IPS DF 4.7 (cell line): Measurements from ENCODE around the gene GDAP2.
"Not testable (repeated sequence)": the region's sequence is repeated elsewhere in the genome, so short reads cannot be mapped to it uniquely, and the experiment has no call there.

Experiments used
- DNase-seq: peaks from one replicate; pipeline ENCODE4 v3.0.0-alpha.2; 2013; ENCODE audit warnings: low spot score; ENCODE audit errors: extremely low read depth

Gene GDAP2

GRCh38 chr1:117899801-117900200 lies 29.6 kb downstream of the GDAP2 start:
- no peak for DNase-seq

- no peak for DNase-seq
Observed at GRCh38 chr1:117897551-117897950, 31.9 kb downstream of the GDAP2 start.

GRCh38 chr1:117895482-117896114 lies 33.8 kb downstream of the GDAP2 start:
- no peak for DNase-seq

GRCh38 chr1:117894078-117894477 lies 35.3 kb downstream of the GDAP2 start:
- no peak for DNase-seq

GRCh38 chr1:117892512-117892911 lies 36.9 kb downstream of the GDAP2 start:
- DNase-seq, result no peak

GRCh38 chr1:117890452-117890851 lies 39.0 kb downstream of the GDAP2 start:
- no peak for DNase-seq

- DNase-seq, result no peak
Observed at GRCh38 chr1:117886101-117886795, 43.2 kb downstream of the GDAP2 start.

- DNase-seq, result no peak
Observed at GRCh38 chr1:117883616-117884015, 45.8 kb downstream of the GDAP2 start.

- no peak for DNase-seq
Observed at GRCh38 chr1:117879284-117879683, 50.1 kb downstream of the GDAP2 start.

GRCh38 chr1:117877823-117878222 lies 51.6 kb downstream of the GDAP2 start:
- no peak for DNase-seq

- DNase-seq, result no peak
Observed at GRCh38 chr1:117871013-117871412, 58.4 kb downstream of the GDAP2 start.

GRCh38 chr1:117861694-117862093 lies 67.7 kb downstream of the GDAP2 start:
- no peak for DNase-seq

- no peak for DNase-seq
Observed at GRCh38 chr1:117860896-117861610, 68.4 kb downstream of the GDAP2 start.

GRCh38 chr1:117859901-117860300 lies 69.5 kb downstream of the GDAP2 start:
- DNase-seq, result no peak

- DNase-seq, result no peak
Observed at GRCh38 chr1:117857418-117857817, 72.0 kb downstream of the GDAP2 start.

GRCh38 chr1:117852853-117853553 lies 76.4 kb downstream of the GDAP2 start:
- no peak for DNase-seq

- DNase-seq, result no peak
Observed at GRCh38 chr1:117851687-117852086, 77.7 kb downstream of the GDAP2 start.

- DNase-seq, result no peak
Observed at GRCh38 chr1:117846674-117847425, 82.6 kb downstream of the GDAP2 start.

- DNase-seq, result not testable (repeated sequence)
Observed at GRCh38 chr1:117844478-117844877, 84.9 kb downstream of the GDAP2 start.

GRCh38 chr1:117843791-117844190 lies 85.6 kb downstream of the GDAP2 start:
- no peak for DNase-seq
